WTC11 (cell line): ENCODE measurements around the gene DTX1. TPM values are rescaled to one million over a fixed set of nuclear protein-coding genes. Genes with fewer than 3 reads are reported as not detected.

ENCODE experiments used
- ATAC-seq: fragments of 200-7000 bp; cut with Tn5 transposase; 2 replicates; pipeline ENCODE4 v1.10.0; 2021; ENCODE audit warnings: mild to moderate bottlenecking, moderate library complexity
- CTCF ChIA-PET: fragments of 300-600 bp; sonication (Branson Sonifier 250); formaldehyde crosslinking; loops from one replicate; lab custom pipeline; 2021; ENCODE audit warnings: antibody characterized with exemption; lab: Charles Lee
- POLR2A ChIA-PET: fragments of 350-600 bp; sonication (Branson Sonifier 250); formaldehyde crosslinking; loops from one replicate; lab custom pipeline; 2021; ENCODE audit warnings: antibody characterized with exemption; lab: Charles Lee
- DNase-seq: peaks from one replicate; pipeline ENCODE4 v3.0.0; 2021; ENCODE audit warnings: low spot score
- H3K27ac Mint-ChIP-seq: 2 replicates; pipeline ENCODE4 v1.8.0; 2021; ENCODE audit warnings: mixed read lengths
- H3K27me3 Mint-ChIP-seq: 2 replicates; pipeline ENCODE4 v1.8.0; 2021; ENCODE audit warnings: low read depth, mild to moderate bottlenecking, moderate library complexity, mixed read lengths
- H3K36me3 Mint-ChIP-seq: 2 replicates; pipeline ENCODE4 v1.8.0; 2021; ENCODE audit warnings: mixed read lengths
- H3K4me1 Mint-ChIP-seq: 2 replicates; pipeline ENCODE4 v1.8.0; 2022; ENCODE audit warnings: mixed read lengths
- H3K4me3 Mint-ChIP-seq: 2 replicates; pipeline ENCODE4 v1.8.0; 2021; ENCODE audit warnings: mild to moderate bottlenecking, moderate library complexity, mixed read lengths
- H3K9me3 Mint-ChIP-seq: 2 replicates; pipeline ENCODE4 v1.8.0; 2021; ENCODE audit warnings: mixed read lengths
- GTF2I ChIP-seq: fragments of 250-450 bp; sonication (Bioruptor Pico); conservative IDR thresholded peaks from 2 replicates; pipeline ENCODE4 v1.4.0; 2021; ENCODE audit warnings: mild to moderate bottlenecking
- JUN ChIP-seq: sonication (generic); formaldehyde crosslinking; IDR thresholded peaks from 2 replicates; pipeline ENCODE4 v1.8.0; 2023; ENCODE audit warnings: mild to moderate bottlenecking, missing genetic modification reagents
- MYBL2 ChIP-seq: sonication (generic); formaldehyde crosslinking; IDR thresholded peaks from 2 replicates; pipeline ENCODE4 v1.8.1; 2023; ENCODE audit warnings: mild to moderate bottlenecking, moderate library complexity, missing genetic modification reagents
- NFE2L1 ChIP-seq: sonication (generic); formaldehyde crosslinking; IDR thresholded peaks from 2 replicates; pipeline ENCODE4 v1.8.1; 2023; ENCODE audit warnings: missing genetic modification reagents
- SOX15 ChIP-seq: fragments of 250-450 bp; sonication (Bioruptor Pico); IDR thresholded peaks from 2 replicates; pipeline ENCODE4 v1.9.0; 2021; ENCODE audit warnings: mild to moderate bottlenecking
- TCF7 ChIP-seq: sonication (generic); formaldehyde crosslinking; IDR thresholded peaks from 2 replicates; pipeline ENCODE4 v1.8.0; 2022; ENCODE audit warnings: mild to moderate bottlenecking, low read depth, missing genetic modification reagents, moderate library complexity
- TEAD1 ChIP-seq: sonication (generic); formaldehyde crosslinking; IDR thresholded peaks from 2 replicates; pipeline ENCODE4 v1.8.0; 2022; ENCODE audit warnings: mild to moderate bottlenecking, missing genetic modification reagents
- TEAD4 ChIP-seq: sonication (generic); formaldehyde crosslinking; IDR thresholded peaks from 2 replicates; pipeline ENCODE4 v1.8.0; 2022; ENCODE audit warnings: mild to moderate bottlenecking, missing genetic modification reagents
- ZNF121 ChIP-seq: sonication (generic); formaldehyde crosslinking; IDR thresholded peaks from 2 replicates; pipeline ENCODE4 v1.8.0; 2023; ENCODE audit warnings: missing genetic modification reagents
- total RNA-seq: library from RNA; stranded (reverse); gene quantifications from 3 replicates; pipeline ENCODE4 v1.2.3, GENCODE V29; 2021
- TF ChIP-seq, protein P1 (sequence below): fragments of 250-450 bp; sonication (Bioruptor Pico); IDR thresholded peaks from 2 replicates; pipeline ENCODE4 v1.9.0; 2021; ENCODE audit warnings: mild to moderate bottlenecking
- TF ChIP-seq, protein P2 (sequence below): fragments of 250-450 bp; sonication (Bioruptor Pico); IDR thresholded peaks from 2 replicates; pipeline ENCODE4 v1.9.0; 2021; ENCODE audit warnings: mild to moderate bottlenecking, borderline replicate concordance
- TF ChIP-seq, protein P3 (sequence below): sonication (generic); formaldehyde crosslinking; conservative IDR thresholded peaks from 2 replicates; pipeline ENCODE4 v1.8.1; 2023; ENCODE audit warnings: mild to moderate bottlenecking, low read depth, missing genetic modification reagents, moderate library complexity
- TF ChIP-seq, protein P4 (sequence below): sonication (generic); formaldehyde crosslinking; IDR thresholded peaks from 2 replicates; pipeline ENCODE4 v1.8.1; 2023; ENCODE audit warnings: mild to moderate bottlenecking, missing genetic modification reagents, moderate library complexity
- TF ChIP-seq, protein P5 (sequence below): sonication (generic); formaldehyde crosslinking; IDR thresholded peaks from 2 replicates; pipeline ENCODE4 v1.8.1; 2022; ENCODE audit warnings: missing genetic modification reagents, borderline replicate concordance
- TF ChIP-seq, protein P6 (sequence below): fragments of 250-450 bp; sonication (Bioruptor Pico); IDR thresholded peaks from 2 replicates; pipeline ENCODE4 v2.1.2; 2022; ENCODE audit warnings: mild to moderate bottlenecking, moderate library complexity
- TF ChIP-seq, protein P7 (sequence below): sonication (generic); formaldehyde crosslinking; IDR thresholded peaks from 2 replicates; pipeline ENCODE4 v1.8.1; 2023; ENCODE audit warnings: mild to moderate bottlenecking, moderate library complexity, missing genetic modification reagents
- TF ChIP-seq, protein P8 (sequence below): sonication (generic); formaldehyde crosslinking; IDR thresholded peaks from 2 replicates; pipeline ENCODE4 v1.8.0; 2023; ENCODE audit warnings: missing genetic modification reagents

Gene DTX1
- total RNA-seq, 1 experiment from 2014 or later, result 6.2 TPM

DNA sequence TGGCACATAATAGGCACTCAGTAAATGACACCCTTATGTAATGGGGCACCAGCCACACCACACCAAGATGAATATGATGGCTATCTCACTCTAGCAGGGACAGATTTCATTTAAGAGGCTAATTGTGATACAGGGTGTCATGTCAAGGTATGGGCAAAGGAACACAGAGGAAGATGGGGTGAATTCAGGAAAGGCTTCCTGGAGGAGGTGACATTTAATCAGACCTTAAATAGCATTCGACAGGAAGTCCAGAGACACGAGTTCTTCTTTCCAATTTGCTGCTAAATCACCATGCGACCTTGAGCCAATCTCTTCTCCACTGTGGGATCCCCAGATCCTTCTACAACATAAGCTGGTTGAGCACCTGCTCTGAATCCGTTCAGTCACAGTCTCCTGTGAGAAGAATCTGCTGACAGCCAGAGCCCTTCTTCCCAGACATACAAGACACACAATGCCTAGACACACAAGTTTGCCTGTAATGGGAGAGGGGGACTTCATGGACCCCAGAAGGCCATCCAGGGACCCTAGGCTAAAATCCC lies 1.5 kb upstream of the DTX1 start:
- no peaks in the 10 kb centered on the region for H3K9me3 Mint-ChIP-seq
- DNase-seq (no peak), ATAC-seq (no peak)
- H3K4me1 Mint-ChIP-seq, result peaks cover 4% of the 10 kb centered on the region; the same call in 1 of the 2 replicates
- CTCF ChIA-PET, result interaction anchor here (1.0 kb wide), 1 partner anchor 42 kb away, joined by 3 read pairs; no protein-coding TSS in a partner anchor
- POLR2A ChIA-PET, result no interaction called here
- H3K27ac Mint-ChIP-seq, result no peak overlapping the region
- TF ChIP-seq, protein P1, sequence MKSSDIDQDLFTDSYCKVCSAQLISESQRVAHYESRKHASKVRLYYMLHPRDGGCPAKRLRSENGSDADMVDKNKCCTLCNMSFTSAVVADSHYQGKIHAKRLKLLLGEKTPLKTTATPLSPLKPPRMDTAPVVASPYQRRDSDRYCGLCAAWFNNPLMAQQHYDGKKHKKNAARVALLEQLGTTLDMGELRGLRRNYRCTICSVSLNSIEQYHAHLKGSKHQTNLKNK, result no peak
- peak overlapping the region; percentile 38 for H3K4me3 Mint-ChIP-seq
- no peaks in the 10 kb centered on the region for H3K36me3 Mint-ChIP-seq
- peaks cover 50% of the 10 kb centered on the region for H3K27me3 Mint-ChIP-seq

DNA sequence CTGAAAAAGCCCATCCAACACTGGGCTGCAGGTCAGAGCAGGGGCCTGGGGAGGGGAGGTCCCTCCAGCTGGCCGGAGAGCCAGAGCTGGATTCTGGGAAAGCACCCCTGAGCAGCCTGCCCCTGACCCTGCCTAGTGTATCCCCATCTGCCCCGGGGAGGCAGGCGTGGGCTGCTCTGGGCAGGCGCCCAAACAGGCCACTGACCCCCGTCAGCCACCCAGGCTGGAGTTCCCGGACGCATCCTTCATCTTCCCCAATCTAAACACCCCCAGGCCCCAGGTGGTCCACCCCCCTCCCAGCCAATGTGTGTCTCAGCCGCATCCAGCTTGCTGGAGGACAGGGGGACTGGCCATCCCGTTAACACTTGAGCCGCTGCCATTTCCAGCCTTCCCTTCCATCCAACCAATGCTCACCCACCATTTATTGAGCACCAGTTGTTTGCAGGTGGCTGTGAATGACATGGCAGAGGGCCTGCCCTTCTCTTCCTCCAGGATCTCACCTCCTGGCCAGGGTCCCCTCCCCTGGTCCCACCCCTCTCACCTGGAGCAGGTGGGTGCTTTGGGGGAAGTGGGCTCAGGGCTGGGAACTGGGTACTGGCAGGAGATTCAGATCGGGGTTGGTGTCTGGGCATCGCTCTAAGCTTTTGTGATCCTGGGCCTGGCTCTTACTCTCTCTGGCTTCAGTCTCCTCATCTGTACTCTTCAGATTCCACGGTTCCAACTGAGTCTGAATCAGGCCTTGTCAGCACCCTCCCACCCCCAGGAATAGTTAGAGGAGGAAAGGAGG lies 743 bp upstream of the DTX1 start:
- Mint-ChIP-seq H3K4me1 (0 out of 2 replicates have a peak, but pooled peaks cover 2% of the 10 kb centered on the region), H3K9me3 (no peaks in the 10 kb centered on the region), H3K36me3 (no peaks in the 10 kb centered on the region), H3K27ac (no peak overlapping the region), H3K27me3 (peaks cover 48% of the 10 kb centered on the region), H3K4me3 (peak overlapping the region; percentile 64)
- TF ChIP-seq TCF7 (no peak), TEAD4 (no peak), NFE2L1 (no peak), JUN (CRISPR knock-in tag) (no peak), GTF2I (CRISPR knock-in tag) (no peak), MYBL2 (no peak), SOX15 (CRISPR knock-in tag) (no peak), TEAD1 (no peak), ZNF121 (CRISPR knock-in tag) (no peak)
- TF ChIP-seq, protein P2, sequence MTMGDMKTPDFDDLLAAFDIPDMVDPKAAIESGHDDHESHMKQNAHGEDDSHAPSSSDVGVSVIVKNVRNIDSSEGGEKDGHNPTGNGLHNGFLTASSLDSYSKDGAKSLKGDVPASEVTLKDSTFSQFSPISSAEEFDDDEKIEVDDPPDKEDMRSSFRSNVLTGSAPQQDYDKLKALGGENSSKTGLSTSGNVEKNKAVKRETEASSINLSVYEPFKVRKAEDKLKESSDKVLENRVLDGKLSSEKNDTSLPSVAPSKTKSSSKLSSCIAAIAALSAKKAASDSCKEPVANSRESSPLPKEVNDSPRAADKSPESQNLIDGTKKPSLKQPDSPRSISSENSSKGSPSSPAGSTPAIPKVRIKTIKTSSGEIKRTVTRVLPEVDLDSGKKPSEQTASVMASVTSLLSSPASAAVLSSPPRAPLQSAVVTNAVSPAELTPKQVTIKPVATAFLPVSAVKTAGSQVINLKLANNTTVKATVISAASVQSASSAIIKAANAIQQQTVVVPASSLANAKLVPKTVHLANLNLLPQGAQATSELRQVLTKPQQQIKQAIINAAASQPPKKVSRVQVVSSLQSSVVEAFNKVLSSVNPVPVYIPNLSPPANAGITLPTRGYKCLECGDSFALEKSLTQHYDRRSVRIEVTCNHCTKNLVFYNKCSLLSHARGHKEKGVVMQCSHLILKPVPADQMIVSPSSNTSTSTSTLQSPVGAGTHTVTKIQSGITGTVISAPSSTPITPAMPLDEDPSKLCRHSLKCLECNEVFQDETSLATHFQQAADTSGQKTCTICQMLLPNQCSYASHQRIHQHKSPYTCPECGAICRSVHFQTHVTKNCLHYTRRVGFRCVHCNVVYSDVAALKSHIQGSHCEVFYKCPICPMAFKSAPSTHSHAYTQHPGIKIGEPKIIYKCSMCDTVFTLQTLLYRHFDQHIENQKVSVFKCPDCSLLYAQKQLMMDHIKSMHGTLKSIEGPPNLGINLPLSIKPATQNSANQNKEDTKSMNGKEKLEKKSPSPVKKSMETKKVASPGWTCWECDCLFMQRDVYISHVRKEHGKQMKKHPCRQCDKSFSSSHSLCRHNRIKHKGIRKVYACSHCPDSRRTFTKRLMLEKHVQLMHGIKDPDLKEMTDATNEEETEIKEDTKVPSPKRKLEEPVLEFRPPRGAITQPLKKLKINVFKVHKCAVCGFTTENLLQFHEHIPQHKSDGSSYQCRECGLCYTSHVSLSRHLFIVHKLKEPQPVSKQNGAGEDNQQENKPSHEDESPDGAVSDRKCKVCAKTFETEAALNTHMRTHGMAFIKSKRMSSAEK (CRISPR knock-in tag), result no peak
- TF ChIP-seq, protein P3, sequence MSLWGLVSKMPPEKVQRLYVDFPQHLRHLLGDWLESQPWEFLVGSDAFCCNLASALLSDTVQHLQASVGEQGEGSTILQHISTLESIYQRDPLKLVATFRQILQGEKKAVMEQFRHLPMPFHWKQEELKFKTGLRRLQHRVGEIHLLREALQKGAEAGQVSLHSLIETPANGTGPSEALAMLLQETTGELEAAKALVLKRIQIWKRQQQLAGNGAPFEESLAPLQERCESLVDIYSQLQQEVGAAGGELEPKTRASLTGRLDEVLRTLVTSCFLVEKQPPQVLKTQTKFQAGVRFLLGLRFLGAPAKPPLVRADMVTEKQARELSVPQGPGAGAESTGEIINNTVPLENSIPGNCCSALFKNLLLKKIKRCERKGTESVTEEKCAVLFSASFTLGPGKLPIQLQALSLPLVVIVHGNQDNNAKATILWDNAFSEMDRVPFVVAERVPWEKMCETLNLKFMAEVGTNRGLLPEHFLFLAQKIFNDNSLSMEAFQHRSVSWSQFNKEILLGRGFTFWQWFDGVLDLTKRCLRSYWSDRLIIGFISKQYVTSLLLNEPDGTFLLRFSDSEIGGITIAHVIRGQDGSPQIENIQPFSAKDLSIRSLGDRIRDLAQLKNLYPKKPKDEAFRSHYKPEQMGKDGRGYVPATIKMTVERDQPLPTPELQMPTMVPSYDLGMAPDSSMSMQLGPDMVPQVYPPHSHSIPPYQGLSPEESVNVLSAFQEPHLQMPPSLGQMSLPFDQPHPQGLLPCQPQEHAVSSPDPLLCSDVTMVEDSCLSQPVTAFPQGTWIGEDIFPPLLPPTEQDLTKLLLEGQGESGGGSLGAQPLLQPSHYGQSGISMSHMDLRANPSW (CRISPR knock-in tag), result no peak
- TF ChIP-seq, protein P4, sequence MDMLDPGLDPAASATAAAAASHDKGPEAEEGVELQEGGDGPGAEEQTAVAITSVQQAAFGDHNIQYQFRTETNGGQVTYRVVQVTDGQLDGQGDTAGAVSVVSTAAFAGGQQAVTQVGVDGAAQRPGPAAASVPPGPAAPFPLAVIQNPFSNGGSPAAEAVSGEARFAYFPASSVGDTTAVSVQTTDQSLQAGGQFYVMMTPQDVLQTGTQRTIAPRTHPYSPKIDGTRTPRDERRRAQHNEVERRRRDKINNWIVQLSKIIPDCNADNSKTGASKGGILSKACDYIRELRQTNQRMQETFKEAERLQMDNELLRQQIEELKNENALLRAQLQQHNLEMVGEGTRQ (CRISPR knock-in tag), result no peak
- TF ChIP-seq, protein P5, sequence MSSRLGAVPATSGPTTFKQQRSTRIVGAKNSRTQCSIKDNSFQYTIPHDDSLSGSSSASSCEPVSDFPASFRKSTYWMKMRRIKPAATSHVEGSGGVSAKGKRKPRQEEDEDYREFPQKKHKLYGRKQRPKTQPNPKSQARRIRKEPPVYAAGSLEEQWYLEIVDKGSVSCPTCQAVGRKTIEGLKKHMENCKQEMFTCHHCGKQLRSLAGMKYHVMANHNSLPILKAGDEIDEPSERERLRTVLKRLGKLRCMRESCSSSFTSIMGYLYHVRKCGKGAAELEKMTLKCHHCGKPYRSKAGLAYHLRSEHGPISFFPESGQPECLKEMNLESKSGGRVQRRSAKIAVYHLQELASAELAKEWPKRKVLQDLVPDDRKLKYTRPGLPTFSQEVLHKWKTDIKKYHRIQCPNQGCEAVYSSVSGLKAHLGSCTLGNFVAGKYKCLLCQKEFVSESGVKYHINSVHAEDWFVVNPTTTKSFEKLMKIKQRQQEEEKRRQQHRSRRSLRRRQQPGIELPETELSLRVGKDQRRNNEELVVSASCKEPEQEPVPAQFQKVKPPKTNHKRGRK (CRISPR knock-in tag), result no peak
- TF ChIP-seq, protein P6, sequence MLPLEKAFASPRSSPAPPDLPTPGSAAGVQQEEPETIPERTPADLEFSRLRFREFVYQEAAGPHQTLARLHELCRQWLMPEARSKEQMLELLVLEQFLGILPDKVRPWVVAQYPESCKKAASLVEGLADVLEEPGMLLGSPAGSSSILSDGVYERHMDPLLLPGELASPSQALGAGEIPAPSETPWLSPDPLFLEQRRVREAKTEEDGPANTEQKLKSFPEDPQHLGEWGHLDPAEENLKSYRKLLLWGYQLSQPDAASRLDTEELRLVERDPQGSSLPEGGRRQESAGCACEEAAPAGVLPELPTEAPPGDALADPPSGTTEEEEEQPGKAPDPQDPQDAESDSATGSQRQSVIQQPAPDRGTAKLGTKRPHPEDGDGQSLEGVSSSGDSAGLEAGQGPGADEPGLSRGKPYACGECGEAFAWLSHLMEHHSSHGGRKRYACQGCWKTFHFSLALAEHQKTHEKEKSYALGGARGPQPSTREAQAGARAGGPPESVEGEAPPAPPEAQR (CRISPR knock-in tag), result no peak
- TF ChIP-seq, protein P7, sequence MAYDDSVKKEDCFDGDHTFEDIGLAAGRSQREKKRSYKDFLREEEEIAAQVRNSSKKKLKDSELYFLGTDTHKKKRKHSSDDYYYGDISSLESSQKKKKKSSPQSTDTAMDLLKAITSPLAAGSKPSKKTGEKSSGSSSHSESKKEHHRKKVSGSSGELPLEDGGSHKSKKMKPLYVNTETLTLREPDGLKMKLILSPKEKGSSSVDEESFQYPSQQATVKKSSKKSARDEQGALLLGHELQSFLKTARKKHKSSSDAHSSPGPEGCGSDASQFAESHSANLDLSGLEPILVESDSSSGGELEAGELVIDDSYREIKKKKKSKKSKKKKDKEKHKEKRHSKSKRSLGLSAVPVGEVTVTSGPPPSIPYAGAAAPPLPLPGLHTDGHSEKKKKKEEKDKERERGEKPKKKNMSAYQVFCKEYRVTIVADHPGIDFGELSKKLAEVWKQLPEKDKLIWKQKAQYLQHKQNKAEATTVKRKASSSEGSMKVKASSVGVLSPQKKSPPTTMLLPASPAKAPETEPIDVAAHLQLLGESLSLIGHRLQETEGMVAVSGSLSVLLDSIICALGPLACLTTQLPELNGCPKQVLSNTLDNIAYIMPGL (CRISPR knock-in tag), result no peak
- TF ChIP-seq, protein P8, sequence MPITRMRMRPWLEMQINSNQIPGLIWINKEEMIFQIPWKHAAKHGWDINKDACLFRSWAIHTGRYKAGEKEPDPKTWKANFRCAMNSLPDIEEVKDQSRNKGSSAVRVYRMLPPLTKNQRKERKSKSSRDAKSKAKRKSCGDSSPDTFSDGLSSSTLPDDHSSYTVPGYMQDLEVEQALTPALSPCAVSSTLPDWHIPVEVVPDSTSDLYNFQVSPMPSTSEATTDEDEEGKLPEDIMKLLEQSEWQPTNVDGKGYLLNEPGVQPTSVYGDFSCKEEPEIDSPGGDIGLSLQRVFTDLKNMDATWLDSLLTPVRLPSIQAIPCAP, result no peak
- ChIA-PET CTCF (interaction anchor here (0.8 to 0.9 kb wide), 2 partner anchors 63 to 99 kb away, joined by 4 to 5 read pairs; no protein-coding TSS in a partner anchor), POLR2A (no interaction called here)
- ATAC-seq, result no peak
- no peak for DNase-seq
